ENCODE results near the gene MFN2.
A peak's percentile ranks its signal among the peaks of the same experiment; 100 is the strongest.

MFN2 gene

GRCh38 chr1:11960715-11961114 lies 19.5 kb upstream of the MFN2 start:
- DNase-seq, result no peak

GRCh38 chr1:11961230-11961629 lies 19.0 kb upstream of the MFN2 start:
- DNase-seq, result no peak

GRCh38 chr1:11963622-11964021 lies 16.6 kb upstream of the MFN2 start:
- no peak for DNase-seq

DNA sequence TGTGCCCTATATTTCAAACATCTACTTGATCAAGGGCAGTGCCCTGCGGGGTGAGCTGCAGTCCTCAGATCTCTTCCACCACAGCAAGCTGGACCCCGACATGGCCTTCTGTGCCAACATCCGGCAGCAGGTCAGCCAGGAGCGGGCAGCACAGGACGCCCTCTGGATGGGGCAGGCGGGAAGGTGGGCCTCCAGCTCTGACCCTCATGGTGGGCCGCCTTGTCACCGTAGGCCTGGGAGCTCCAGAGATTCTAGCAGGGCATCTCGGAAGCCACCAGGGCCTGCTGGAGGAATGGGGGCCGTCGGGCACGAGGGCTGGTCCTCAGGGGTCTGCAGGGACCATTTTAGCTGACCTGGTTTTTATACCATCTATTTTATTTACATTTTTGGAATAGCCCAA lies 15.6 kb upstream of the MFN2 start:
- DNase-seq, result no peak

GRCh38 chr1:11967028-11967547 lies 13.2 kb upstream of the MFN2 start:
- DNase-seq, result no peak

- DNase-seq, result no peak
These were observed 9.6 kb upstream of the MFN2 start for GRCh38 chr1:11970441-11971185.

DNA sequence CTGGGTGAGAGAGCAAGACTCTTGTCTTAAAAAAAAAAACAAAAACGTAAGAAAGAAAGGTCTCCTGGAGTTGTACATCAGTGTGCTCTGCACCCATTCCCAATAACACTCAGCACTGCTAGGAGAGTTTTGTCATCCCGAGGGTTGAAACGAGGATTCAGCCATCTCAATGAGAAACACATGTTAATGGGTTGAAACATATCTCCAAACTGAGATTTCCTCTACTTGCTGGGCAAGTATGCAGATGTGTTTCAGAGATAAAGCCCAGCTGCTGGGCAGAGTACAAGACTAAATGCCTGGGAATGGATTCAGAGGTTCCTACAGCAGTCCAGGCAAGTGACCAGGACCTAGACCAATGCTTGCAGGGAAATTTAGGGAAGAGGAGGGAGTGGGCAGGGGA lies 2.6 kb upstream of the MFN2 start:
- DNase-seq, result no peak

GRCh38 chr1:11978301-11978700 lies 1.9 kb upstream of the MFN2 start:
- DNase-seq, result no peak

GRCh38 chr1:11979028-11979850 lies 1.0 kb upstream of the MFN2 start:
- no peak for DNase-seq

GRCh38 chr1:11980676-11980972 lies 380 bp downstream of the MFN2 start:
- DNase-seq, result peak; percentile 3

- no peak for DNase-seq
These were observed 1.2 kb downstream of the MFN2 start for GRCh38 chr1:11981378-11982009.

- no peak for DNase-seq
These were observed 1.8 kb downstream of the MFN2 start for GRCh38 chr1:11982010-11982392.

DNA sequence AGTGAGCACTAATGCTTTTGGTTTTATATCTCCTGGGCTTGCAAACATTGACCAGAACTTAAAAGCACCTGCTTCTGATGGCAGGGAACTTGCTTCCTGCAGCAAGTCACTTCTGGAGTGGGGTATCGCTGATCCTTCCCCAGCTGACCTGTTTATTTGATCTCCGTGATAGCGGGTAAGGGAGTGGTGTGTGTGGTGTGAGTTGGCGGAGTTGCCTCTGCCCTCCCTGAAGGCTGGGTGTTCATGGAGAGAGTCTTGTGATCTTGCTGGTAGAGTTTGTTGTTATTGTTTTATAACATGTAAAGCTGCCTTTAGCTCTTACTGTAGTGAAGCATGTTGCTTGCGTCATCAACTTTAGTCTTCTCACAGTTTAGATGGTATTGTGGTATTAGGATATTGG lies 3.9 kb downstream of the MFN2 start:
- no peak for DNase-seq

DNA sequence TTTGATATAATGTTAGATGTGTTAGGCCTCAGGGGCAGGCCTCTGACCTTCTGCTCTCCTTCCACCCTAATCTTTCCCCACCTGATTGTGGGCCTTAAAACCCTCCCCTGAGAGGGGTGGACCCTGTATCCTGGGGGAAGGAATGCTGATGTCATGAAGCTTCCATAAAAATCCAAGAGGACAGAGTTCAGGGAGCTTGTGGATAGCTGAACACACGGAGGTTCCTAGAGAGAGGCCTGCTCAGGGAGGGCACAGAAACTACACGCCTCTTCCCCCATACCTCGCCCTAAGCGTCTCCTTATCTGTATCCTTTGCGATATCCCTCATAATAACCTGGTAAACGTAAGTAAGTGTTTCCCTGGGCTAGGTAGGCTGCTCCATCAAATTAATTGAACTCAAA lies 4.3 kb downstream of the MFN2 start:
- DNase-seq, result no peak

DNA sequence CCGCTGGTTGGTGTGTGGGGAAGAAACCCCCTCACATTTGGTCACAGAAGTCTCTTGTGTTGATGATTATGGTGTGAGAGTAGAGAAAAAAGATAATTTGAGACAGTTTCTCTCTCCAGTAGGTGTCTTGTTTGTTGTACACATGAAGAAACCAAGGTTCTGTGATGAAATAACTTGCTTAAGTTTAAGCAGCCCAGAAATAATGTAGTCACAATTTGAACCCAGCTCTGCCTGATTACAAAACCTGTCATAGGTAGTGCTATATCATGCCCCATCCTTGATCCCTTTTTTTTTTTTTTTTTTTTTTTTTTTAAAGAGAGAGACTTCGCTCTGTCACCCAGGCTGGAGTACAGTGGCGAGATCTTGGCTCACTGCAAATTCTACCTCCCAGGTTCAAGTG lies 4.9 kb downstream of the MFN2 start:
- no peak for DNase-seq

DNA sequence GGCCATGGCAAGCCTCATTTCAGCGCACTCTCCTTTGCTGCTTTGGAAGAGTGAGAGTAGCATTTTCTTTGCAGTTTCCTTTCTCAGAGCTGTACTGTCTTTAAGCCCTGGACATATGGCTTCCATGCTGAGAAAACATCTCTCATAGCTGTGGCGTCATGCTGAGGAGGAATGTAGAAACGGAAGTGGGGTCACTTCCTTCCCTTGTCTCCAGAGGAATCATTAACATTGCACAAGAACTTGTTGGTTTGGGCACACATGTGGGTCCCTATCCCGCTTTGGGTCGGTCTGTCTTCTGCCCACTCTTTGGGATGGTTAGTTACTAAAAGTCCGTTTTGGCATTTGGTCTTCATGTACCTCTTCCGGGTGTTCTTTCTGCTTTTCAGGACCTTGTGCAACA lies 5.6 kb downstream of the MFN2 start:
- no peak for DNase-seq

DNA sequence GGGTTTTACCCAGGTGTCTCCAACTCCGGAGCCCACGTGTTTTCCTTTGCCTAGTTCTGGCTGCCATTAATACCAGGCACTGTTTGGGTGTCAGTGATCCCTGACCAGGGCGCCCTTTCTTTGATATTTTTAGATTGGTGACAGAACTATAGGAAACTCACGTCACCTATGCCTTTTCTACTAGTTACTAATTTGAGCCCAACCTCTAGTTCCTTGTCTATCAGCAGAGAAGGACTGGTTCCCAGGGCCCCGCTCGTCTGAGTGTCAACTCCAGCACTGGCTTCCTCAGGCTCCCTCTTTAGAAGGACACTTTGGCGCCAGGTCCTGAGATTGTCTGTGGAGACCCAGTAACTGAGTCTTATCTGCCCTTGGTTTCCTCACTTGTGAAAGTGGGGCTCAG lies 9.4 kb downstream of the MFN2 start:
- DNase-seq, result no peak

GRCh38 chr1:11990303-11991032 lies 10.2 kb downstream of the MFN2 start:
- no peak for DNase-seq

- no peak for DNase-seq
These were observed 11.9 kb downstream of the MFN2 start for GRCh38 chr1:11991969-11992676.

GRCh38 chr1:11997081-11997850 lies 17.0 kb downstream of the MFN2 start:
- DNase-seq, result no peak

- DNase-seq, result no peak
These were observed 18.4 kb downstream of the MFN2 start for GRCh38 chr1:11998636-11999035.

GRCh38 chr1:11999236-11999635 lies 19.0 kb downstream of the MFN2 start:
- DNase-seq, result no peak
